ENCODE data around the gene ZNF207. TPM values are rescaled to one million over a fixed set of nuclear protein-coding genes. Genes with fewer than 3 reads are reported as not detected.

ZNF207 gene
- total and polyA plus RNA-seq, 10 of the 15 experiments (the other 5 are each of a cell fraction or from before 2014, with no cell fraction given) = 156 to 348 (median 205) TPM

- no peak for FAIRE-seq
- TF ChIP-seq, protein P1, sequence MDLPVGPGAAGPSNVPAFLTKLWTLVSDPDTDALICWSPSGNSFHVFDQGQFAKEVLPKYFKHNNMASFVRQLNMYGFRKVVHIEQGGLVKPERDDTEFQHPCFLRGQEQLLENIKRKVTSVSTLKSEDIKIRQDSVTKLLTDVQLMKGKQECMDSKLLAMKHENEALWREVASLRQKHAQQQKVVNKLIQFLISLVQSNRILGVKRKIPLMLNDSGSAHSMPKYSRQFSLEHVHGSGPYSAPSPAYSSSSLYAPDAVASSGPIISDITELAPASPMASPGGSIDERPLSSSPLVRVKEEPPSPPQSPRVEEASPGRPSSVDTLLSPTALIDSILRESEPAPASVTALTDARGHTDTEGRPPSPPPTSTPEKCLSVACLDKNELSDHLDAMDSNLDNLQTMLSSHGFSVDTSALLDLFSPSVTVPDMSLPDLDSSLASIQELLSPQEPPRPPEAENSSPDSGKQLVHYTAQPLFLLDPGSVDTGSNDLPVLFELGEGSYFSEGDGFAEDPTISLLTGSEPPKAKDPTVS (IDR thresholded peaks at IDR 0.05; ENCODE audit: low read depth, low read length) = no peak
- TF ChIP-seq MYB (IDR thresholded peaks at IDR 0.05; ENCODE audit: borderline replicate concordance, low read depth, low read length) = no peak
- no peak for TF ChIP-seq ZNF274 (IDR thresholded peaks at IDR 0.05; ENCODE audit: insufficient read depth, insufficient read length)
- no peak for TF ChIP-seq CHD2 (IDR thresholded peaks at IDR 0.05; ENCODE audit: borderline replicate concordance, low read depth, low read length)
- no peak for TF ChIP-seq KAT2A (conservative IDR thresholded peaks at IDR 0.05; ENCODE audit: control insufficient read depth, low read depth, low read length)
- TF ChIP-seq NFYA (IDR thresholded peaks at IDR 0.05; ENCODE audit: borderline replicate concordance, low read depth, low read length) = no peak
- no peak for TF ChIP-seq SMAD5 (IDR thresholded peaks at IDR 0.05; ENCODE audit: low read depth)
- TF ChIP-seq ZNF384 (IDR thresholded peaks at IDR 0.05; ENCODE audit: borderline replicate concordance, low read depth, low read length) = no peak
- no peak for TF ChIP-seq BRCA1 (IDR thresholded peaks at IDR 0.05; ENCODE audit: low read depth, low read length)
- TF ChIP-seq KLF5 (IDR thresholded peaks at IDR 0.05; ENCODE audit: partially characterized antibody) = no peak
- TF ChIP-seq ZNF687 (IDR thresholded peaks at IDR 0.05) = no peak
- TF ChIP-seq BMI1 (IDR thresholded peaks at IDR 0.05; ENCODE audit: borderline replicate concordance) = no peak
- TF ChIP-seq, protein P2, sequence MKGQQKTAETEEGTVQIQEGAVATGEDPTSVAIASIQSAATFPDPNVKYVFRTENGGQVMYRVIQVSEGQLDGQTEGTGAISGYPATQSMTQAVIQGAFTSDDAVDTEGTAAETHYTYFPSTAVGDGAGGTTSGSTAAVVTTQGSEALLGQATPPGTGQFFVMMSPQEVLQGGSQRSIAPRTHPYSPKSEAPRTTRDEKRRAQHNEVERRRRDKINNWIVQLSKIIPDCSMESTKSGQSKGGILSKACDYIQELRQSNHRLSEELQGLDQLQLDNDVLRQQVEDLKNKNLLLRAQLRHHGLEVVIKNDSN (IDR thresholded peaks at IDR 0.05; ENCODE audit: borderline replicate concordance, extremely low read length, insufficient read depth, low read depth, low read length) = no peak
- H3K4me1 ChIP-seq (ENCODE audit: control insufficient read depth, insufficient read depth, low read length) = no peaks in the 10 kb centered on the region
These were observed 36.0 kb downstream of the ZNF207 start for GRCh38 chr17:32385971-32386370.

More at GRCh38 chr17:32385971-32386370, 36.0 kb downstream of the ZNF207 start:
- no peak overlapping the region for H3K4me3 ChIP-seq
- DNase-seq (ENCODE audit: low read depth, low spot score) (no peak), ATAC-seq (no peak)
- no TSS peak for BruUV-seq (replicated peaks)
- H4K20me1 ChIP-seq (ENCODE audit: control insufficient read depth, insufficient read depth) = no peaks in the 10 kb centered on the region
- WGBS (ENCODE audit: insufficient coverage, insufficient replicate concordance, low lambda C conversion rate, missing lambda C conversion rate) = 95% methylated on average over 5 of the region's 5 CpGs
- no peak overlapping the region for H2AFZ ChIP-seq (ENCODE audit: control insufficient read depth, low read depth, low read length)
- H3K27me3 ChIP-seq (replicated peaks in 1 of 2; ENCODE audit: control insufficient read depth in 2 of 2, insufficient read depth in 2 of 2, low read length in 1 of 2) = no peaks in the 10 kb centered on the region
- no peak overlapping the region for H3K27ac ChIP-seq (ENCODE audit: control insufficient read depth, insufficient read depth)
- POLR2A ChIA-PET = interaction anchor here (0.6 kb wide), 1 partner anchor 22 kb away, joined by 3 read pairs; no protein-coding TSS in a partner anchor
- intact Hi-C loops (cut with micrococcal nuclease; ENCODE audit: unreplicated experiment) (no loop called here), in situ Hi-C loops (cut with MboI) (no loop called here)
- SMC1A ChIA-PET (ENCODE audit: uncharacterized antibody, unreplicated experiment) = interaction anchor here (1.2 kb wide), 1 partner anchor 13 kb away, joined by 3 read pairs; no protein-coding TSS in a partner anchor
- no peak overlapping the region for H3K4me2 ChIP-seq (ENCODE audit: control insufficient read depth, insufficient read depth)
- RAD21 ChIA-PET (ENCODE audit: unreplicated experiment) = no interaction called here
- CTCF ChIA-PET = no interaction called here
- no peaks in the 10 kb centered on the region for H3K79me2 ChIP-seq (ENCODE audit: control insufficient read depth, insufficient read depth, low read length)
- H3K9me3 ChIP-seq (replicated peaks; ENCODE audit: control insufficient read depth, insufficient read depth, low read length) = no peaks in the 10 kb centered on the region
- H3K9ac ChIP-seq (ENCODE audit: control insufficient read depth, insufficient read depth, low read length) = no peak overlapping the region
- peaks cover 0 to 8% of the 10 kb centered on the region in 2 experiments; a peak in 1 of 4 replicates for H3K36me3 ChIP-seq (ENCODE audit: control insufficient read depth in 2 of 2, insufficient read depth in 2 of 2, low read length in 1 of 2)
